Naive B cell (primary cell): ENCODE results near the gene KDM1B. TPM values are rescaled to one million over a fixed set of nuclear protein-coding genes. Genes with fewer than 3 reads are reported as not detected.
A peak's percentile ranks its signal among the peaks of the same experiment; 100 is the strongest.

ENCODE experiments used
- ATAC-seq, 2 donors: fragments of 150-1000 bp; cut with Tn5 transposase; 2 replicates each; pipeline ENCODE4 v1.10.0; 2021; ENCODE audit warnings: low read depth in 2 of 2, mild to moderate bottlenecking in 2 of 2, moderate library complexity in 2 of 2
- DNase-seq: peaks from one replicate; pipeline ENCODE4 v3.0.0; 2022
- H3K27ac Mint-ChIP-seq, 6 donors: one replicate each; pipeline ENCODE4 v1.8.0; 2020 to 2022; ENCODE audit warnings: mild to moderate bottlenecking in 6 of 6, mixed read lengths in 6 of 6, moderate library complexity in 5 of 6, inconsistent platforms in 2 of 6
- H3K27me3 Mint-ChIP-seq, 3 donors: one replicate each; pipeline ENCODE4 v1.8.0; 2021 to 2022; ENCODE audit warnings: mixed read lengths in 3 of 3, mild to moderate bottlenecking in 1 of 3
- H3K36me3 Mint-ChIP-seq, 2 donors: one replicate each; pipeline ENCODE4 v1.8.0; 2020 to 2022; ENCODE audit warnings: mixed read lengths in 2 of 2, inconsistent platforms in 1 of 2, mild to moderate bottlenecking in 1 of 2
- H3K4me1 Mint-ChIP-seq, 3 donors: one replicate each; pipeline ENCODE4 v1.8.0; 2020 to 2022; ENCODE audit warnings: mixed read lengths in 3 of 3, inconsistent platforms in 1 of 3, mild to moderate bottlenecking in 1 of 3, moderate library complexity in 1 of 3
- H3K4me3 Mint-ChIP-seq, 8 donors: one replicate each; pipeline ENCODE4 v1.8.0; 2020 to 2022; ENCODE audit warnings: mild to moderate bottlenecking in 8 of 8, mixed read lengths in 8 of 8, moderate library complexity in 8 of 8, inconsistent platforms in 2 of 8
- H3K9me3 Mint-ChIP-seq, 7 donors: one replicate each; pipeline ENCODE4 v1.8.0; 2020 to 2022; ENCODE audit warnings: mixed read lengths in 7 of 7, mild to moderate bottlenecking in 5 of 7, inconsistent platforms in 2 of 7, moderate library complexity in 1 of 7
- polyA plus RNA-seq, 6 donors: library from polyadenylated mRNA; unstranded; fragments of 300-500 nt; fragmentation: Illumina TruSeq; gene quantifications; one replicate each; pipeline ENCODE4 v1.2.3, GENCODE V29; 2021; ENCODE audit warnings: low read depth in 6 of 6

KDM1B gene, protein sequence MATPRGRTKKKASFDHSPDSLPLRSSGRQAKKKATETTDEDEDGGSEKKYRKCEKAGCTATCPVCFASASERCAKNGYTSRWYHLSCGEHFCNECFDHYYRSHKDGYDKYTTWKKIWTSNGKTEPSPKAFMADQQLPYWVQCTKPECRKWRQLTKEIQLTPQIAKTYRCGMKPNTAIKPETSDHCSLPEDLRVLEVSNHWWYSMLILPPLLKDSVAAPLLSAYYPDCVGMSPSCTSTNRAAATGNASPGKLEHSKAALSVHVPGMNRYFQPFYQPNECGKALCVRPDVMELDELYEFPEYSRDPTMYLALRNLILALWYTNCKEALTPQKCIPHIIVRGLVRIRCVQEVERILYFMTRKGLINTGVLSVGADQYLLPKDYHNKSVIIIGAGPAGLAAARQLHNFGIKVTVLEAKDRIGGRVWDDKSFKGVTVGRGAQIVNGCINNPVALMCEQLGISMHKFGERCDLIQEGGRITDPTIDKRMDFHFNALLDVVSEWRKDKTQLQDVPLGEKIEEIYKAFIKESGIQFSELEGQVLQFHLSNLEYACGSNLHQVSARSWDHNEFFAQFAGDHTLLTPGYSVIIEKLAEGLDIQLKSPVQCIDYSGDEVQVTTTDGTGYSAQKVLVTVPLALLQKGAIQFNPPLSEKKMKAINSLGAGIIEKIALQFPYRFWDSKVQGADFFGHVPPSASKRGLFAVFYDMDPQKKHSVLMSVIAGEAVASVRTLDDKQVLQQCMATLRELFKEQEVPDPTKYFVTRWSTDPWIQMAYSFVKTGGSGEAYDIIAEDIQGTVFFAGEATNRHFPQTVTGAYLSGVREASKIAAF
- 10 to 100 TPM in 1 of 6 donors, 1 to 10 TPM in 5; 2.5 to 11.3 (median 6.3) TPM for polyA plus RNA-seq

DNA sequence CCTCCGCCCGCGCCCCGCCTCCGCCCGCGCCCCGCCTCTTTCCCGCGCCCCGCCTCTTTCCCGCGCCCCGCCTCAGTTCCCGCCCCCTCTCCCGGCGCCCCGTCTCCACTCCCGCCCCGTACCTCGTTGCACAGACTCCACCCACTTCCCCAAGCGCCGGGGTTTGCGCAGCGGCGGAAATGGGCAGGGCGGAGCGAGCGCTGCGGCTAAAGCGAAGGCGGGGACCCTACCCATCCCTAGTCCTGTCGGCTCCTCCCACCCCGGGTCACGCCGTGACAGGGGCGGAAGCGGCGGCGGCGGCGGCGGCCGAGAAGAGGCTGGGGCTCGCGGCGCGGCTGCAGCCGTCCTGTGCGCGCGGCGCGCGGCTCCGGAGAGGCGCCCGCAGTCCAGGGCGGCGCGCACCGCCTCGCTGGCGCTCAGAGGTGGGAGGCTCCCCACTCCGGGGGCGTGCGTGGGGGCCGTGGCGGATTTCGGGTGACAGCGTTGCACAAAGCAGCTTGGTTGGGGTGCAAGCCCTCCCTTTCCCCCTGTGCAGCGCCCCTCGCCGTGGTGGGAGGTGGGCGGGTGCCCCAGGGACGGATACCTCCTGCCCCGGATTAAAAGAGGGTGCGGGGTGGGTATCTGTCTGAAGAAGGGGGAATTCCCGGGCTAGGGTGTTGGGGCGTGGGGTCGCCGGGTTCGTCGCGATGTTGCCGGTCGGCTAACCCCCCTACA lies at the start of gene KDM1B:
TSS of gene KDM1B (plus strand) at position 273 of the 714 bp plus-strand sequence. CDS start 4,474 bp downstream, outside the sequence.
- Mint-ChIP-seq H3K4me1 (peaks cover 14 to 35% (median 25%) of the 10 kb centered on the region in 3 donors), H3K27me3 (no peaks in the 10 kb centered on the region), H3K4me3 (peak within 1 kb of the TSS; percentile 95 to 99 (median 99)), H3K36me3 (peaks cover 8 to 14% of the 10 kb centered on the region in 2 donors), H3K27ac (peak within 1 kb of the TSS; percentile 93 to 99 (median 98)), H3K9me3 (peaks cover 0 to 4% (median 0%) of the 10 kb centered on the region in 7 donors)
- ATAC-seq (peak; percentile 80 to 81), DNase-seq (peak; percentile 99)

DNA sequence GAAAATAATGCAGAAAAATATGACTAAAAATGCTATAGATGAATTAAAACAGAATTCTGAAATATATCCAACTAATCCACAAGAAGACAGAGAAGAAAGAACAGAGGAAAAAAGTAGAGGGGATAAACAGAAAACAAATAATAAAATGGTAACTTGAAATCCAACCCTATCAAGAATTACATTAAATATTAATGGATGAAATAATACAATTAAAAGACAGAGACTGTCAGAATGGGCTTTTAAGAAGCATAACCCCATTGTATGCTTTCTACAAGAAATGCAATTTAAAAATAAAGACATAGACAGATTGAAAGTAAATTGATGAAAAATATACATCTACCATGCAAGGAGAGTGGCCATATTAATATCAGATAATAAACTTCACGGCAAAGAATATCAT lies 48.2 kb upstream of the KDM1B start:
- H3K27ac Mint-ChIP-seq: no peak overlapping the region
- H3K9me3 Mint-ChIP-seq: peaks cover 4 to 30% (median 23%) of the 10 kb centered on the region in 7 donors
- H3K36me3 Mint-ChIP-seq: peaks cover 5 to 18% of the 10 kb centered on the region in 2 donors
- DNase-seq (no peak), ATAC-seq (no peak)
- no peak overlapping the region for H3K4me3 Mint-ChIP-seq
- H3K4me1 Mint-ChIP-seq: no peaks in the 10 kb centered on the region
- peaks cover 0 to 4% (median 0%) of the 10 kb centered on the region in 3 donors for H3K27me3 Mint-ChIP-seq

DNA sequence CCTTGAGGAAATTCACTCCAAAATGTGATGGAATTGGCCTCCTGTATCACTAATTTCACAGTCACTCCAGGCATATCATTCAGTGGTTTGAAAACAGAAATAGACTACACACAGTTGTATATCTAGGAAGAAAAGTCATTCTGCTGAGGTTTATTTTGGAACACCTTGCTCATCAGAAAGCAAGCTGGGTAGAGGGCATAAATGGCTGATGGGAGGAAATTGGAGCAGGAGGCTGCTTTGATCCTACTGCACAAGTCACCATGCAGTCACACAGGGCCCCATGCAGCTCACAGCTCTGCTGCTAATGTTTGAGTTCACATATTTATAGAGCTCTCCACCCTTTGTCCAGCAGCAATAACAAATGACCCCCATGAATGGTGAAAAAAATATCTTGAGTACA lies 45.1 kb upstream of the KDM1B start:
- DNase-seq (no peak), ATAC-seq (no peak)
- Mint-ChIP-seq H3K27me3 (no peaks in the 10 kb centered on the region), H3K4me1 (no peaks in the 10 kb centered on the region), H3K27ac (no peak overlapping the region), H3K4me3 (peak overlapping the region in 1 of 8 donors; percentile 17), H3K36me3 (peaks cover 5 to 18% of the 10 kb centered on the region in 2 donors), H3K9me3 (peaks cover 4 to 24% (median 22%) of the 10 kb centered on the region in 7 donors)

DNA sequence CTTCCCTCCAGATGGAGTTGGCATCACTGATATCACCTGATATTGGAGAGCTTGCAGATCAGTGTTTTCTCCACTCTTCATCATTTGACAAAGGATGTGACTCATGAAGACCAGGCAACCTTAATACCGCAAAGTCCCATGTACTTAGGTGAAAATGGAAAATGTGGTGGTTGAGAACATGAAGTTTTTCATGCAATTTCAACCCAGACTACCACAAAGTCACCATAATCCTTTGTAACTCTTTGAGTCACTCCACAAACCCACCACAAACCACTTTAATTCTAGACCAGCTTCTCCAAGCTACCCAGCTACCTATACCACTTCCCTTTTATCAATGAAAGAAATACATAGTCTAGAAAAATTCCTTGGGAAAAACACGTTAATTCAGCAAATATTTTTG lies 39.9 kb upstream of the KDM1B start:
- Mint-ChIP-seq H3K27me3 (no peaks in the 10 kb centered on the region), H3K36me3 (no peaks in the 10 kb centered on the region), H3K4me3 (no peak overlapping the region), H3K27ac (no peak overlapping the region), H3K4me1 (no peaks in the 10 kb centered on the region), H3K9me3 (peaks cover 0 to 4% (median 0%) of the 10 kb centered on the region in 7 donors)
- DNase-seq (no peak), ATAC-seq (no peak)

DNA sequence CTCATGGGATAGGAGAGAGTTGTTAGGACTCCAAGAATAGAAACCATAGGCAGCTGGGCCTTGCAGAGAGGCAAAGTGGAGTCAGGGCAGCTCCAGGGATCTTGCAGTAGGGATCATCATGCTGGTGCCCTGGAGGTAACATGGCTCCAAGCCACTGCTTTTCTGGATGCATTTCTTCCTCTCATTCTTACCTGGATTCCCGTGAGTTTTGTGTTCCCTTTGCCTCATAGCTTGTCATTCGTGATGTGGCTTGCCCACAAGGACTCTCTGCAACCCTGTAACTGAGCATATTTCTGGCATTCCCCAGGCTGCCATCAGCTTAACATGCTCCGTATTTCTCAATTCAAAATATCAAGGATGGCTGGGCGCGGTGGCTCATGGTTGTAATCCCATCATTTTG lies 38.1 kb upstream of the KDM1B start:
- Mint-ChIP-seq H3K36me3 (no peaks in the 10 kb centered on the region), H3K27me3 (no peaks in the 10 kb centered on the region), H3K4me3 (no peak overlapping the region), H3K27ac (peak overlapping the region in 2 of 6 donors; percentile 30 to 75), H3K4me1 (peaks cover 0 to 11% (median 0%) of the 10 kb centered on the region in 3 donors), H3K9me3 (peaks cover 0 to 4% (median 0%) of the 10 kb centered on the region in 7 donors)
- no peak for ATAC-seq
- no peak for DNase-seq

DNA sequence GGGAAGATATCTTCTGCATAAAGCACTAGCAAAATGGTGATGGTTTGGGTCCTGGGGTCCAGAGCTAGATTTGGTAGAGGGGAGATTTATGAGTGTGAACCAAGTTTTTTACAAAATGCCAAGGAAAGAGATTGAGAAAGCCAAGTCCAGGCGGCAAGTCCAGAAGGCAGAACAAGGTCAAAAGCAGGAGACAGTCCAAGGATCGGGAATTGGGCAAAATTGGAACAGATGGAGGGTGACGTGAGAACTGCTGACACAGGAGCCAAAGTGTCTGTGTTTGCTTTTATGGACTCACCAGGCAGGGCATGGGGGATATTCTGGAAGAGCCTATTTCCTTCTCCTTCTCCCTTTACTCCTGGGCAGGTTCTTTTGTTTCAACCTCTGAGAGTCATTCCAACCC lies 36.9 kb upstream of the KDM1B start:
- peaks cover 0 to 5% (median 0%) of the 10 kb centered on the region in 7 donors for H3K9me3 Mint-ChIP-seq
- H3K36me3 Mint-ChIP-seq: no peaks in the 10 kb centered on the region
- peak overlapping the region in 2 of 8 donors; percentile 57 to 58 for H3K4me3 Mint-ChIP-seq
- ATAC-seq (no peak), DNase-seq (no peak)
- H3K4me1 Mint-ChIP-seq: peaks cover 8 to 18% (median 9%) of the 10 kb centered on the region in 3 donors
- H3K27ac Mint-ChIP-seq: peak overlapping the region in 2 of 6 donors; percentile 10 to 63
- H3K27me3 Mint-ChIP-seq: peaks cover 0 to 5% (median 0%) of the 10 kb centered on the region in 3 donors

DNA sequence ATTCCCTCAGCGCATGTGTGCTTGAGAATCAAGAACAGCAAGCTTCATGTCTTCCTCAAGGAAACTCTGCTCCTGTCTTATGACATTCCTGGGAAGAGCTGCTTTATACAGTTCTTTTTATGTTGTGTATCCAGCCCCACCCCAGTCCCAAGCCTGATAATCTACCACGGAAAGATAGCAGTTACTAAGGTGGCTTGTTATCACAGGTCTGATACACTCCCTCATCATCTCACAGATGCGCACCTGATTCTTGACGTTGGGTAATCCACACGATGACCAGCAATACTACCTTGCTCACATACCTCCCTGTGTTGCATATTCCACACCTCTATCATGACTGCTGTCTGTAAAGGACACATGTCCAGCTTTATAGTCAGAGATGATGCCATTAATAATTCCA lies 36.0 kb upstream of the KDM1B start:
- H3K9me3 Mint-ChIP-seq: peaks cover 0 to 5% (median 0%) of the 10 kb centered on the region in 7 donors
- no peak for ATAC-seq

DNA sequence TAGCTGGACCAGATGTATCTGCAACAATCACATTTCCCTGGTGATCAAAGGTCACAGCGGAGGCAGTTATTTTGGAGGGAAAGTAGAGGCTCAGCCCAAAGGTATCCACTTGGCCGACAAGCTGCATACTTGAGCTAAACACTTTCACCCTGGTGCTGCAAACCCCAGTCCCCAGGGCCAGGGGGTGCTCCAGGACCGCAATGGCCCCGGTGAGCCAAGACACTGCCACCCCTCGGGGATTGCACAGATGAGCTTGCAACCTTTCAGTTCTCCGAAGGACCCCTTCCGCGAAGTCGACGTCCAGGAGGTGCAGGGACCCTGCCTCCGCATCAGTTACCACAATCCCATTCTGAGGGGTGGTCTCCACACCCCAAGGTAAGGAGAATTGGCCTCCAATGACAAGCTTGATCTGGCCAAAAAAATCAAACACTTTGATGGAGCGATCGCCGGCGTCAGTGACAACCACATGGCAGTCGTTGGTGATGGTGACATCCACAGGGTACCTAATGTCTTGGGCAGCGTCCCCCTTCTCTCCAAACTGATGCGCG lies 33.6 kb upstream of the KDM1B start:
- Mint-ChIP-seq H3K4me3 (peak overlapping the region; percentile 74 to 94 (median 86)), H3K4me1 (peaks cover 8 to 18% (median 9%) of the 10 kb centered on the region in 3 donors), H3K27me3 (peaks cover 0 to 5% (median 3%) of the 10 kb centered on the region in 3 donors), H3K27ac (peak overlapping the region in 3 of 6 donors; percentile 51 to 83 (median 78)), H3K36me3 (no peaks in the 10 kb centered on the region), H3K9me3 (peaks cover 0 to 5% (median 0%) of the 10 kb centered on the region in 7 donors)
- no peak for DNase-seq
- ATAC-seq: no peak

More for the DNA sequence above, 36.0 kb upstream of the KDM1B start:
- Mint-ChIP-seq H3K27me3 (peaks cover 0 to 5% (median 0%) of the 10 kb centered on the region in 3 donors), H3K4me1 (peaks cover 8 to 18% (median 9%) of the 10 kb centered on the region in 3 donors), H3K36me3 (no peaks in the 10 kb centered on the region), H3K4me3 (no peak overlapping the region), H3K27ac (peak overlapping the region in 1 of 6 donors; percentile 71)
- no peak for DNase-seq

DNA sequence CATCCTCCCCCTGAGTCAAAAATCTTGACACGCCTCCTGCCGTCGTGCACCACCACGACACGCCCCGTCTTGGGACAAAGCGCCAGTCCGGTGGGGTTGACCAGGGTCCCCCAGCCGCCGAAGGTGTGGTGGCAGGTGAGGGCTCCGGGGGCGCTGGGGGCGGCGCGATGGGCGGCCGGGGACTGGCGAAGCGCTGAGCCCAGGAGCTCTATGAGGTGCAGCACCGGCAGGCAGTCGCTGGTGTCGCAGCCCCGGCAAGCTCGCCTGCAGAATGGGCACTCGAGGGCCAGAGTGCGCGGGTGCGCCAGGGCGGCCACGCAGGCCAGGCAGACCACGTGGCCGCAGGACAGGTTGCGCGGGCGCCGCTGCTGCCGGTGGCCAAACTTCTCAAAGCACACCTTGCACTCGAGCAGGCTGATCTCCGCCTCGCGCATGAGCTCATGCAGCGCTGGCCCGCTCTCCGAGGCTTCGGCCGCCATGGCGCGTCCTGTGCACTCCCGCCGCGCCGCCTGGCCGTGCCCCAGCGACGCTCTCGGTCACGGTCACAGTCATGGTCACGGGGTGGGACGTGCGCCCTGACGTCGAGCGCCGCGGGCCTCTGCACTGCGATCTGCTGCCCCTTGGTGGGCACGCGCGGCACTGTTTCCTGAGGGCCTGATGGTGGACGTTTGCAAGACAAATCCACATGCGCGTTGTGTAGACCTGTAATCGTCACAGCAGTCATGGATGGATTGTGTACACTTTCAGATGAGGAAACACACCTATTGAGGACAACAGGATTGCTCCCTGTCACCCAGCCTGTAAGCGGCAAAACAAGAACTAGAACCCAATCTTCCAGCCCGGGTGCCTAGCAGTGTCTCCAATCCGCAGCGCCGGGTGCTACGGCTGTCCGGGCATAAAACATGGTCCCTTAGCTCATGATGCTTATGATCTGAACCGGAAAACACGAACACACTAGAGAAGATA lies 32.8 kb upstream of the KDM1B start, which contains the start of gene NHLRC1:
TSS of gene NHLRC1 (minus strand) at position 550 of the 966 bp plus-strand sequence. CDS start at position 479, 71 bp downstream.
- peaks cover 0 to 4% (median 0%) of the 10 kb centered on the region in 7 donors for H3K9me3 Mint-ChIP-seq

DNA sequence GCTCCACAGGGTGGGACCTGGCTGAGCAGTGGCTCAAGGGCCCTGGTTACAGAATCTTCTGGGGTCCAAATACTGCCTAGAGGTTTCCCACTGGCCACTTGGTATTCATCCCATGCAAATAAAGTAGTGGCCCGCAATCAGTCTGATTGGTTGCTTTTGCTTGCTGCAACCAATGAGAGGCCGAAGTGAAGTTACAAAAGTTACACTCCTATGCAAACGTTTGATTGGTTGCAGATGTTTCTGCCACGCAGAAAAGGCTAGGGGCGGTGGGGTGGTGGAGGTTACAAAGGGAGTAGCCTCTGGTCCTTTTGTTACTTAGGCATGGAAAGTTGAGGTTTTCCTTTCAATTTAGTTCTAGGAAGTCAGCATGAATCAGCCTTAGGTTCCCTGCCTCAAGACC lies 29.1 kb upstream of the KDM1B start:
- Mint-ChIP-seq H3K27me3 (peaks cover 0 to 5% (median 3%) of the 10 kb centered on the region in 3 donors), H3K36me3 (peaks cover 0 to 4% of the 10 kb centered on the region in 2 donors), H3K4me3 (no peak overlapping the region), H3K27ac (no peak overlapping the region), H3K4me1 (peaks cover 8 to 14% (median 9%) of the 10 kb centered on the region in 3 donors), H3K9me3 (peaks cover 0 to 3% (median 0%) of the 10 kb centered on the region in 7 donors)
- no peak for DNase-seq
- no peak for ATAC-seq

More for the DNA sequence above, 32.8 kb upstream of the KDM1B start, which contains the start of gene NHLRC1:
- Mint-ChIP-seq H3K4me3 (peak within 1 kb of the TSS; percentile 82 to 94 (median 90)), H3K27me3 (peaks cover 0 to 5% (median 3%) of the 10 kb centered on the region in 3 donors), H3K36me3 (no peaks in the 10 kb centered on the region), H3K27ac (peak within 1 kb of the TSS; percentile 56 to 96 (median 88)), H3K4me1 (peaks cover 8 to 18% (median 9%) of the 10 kb centered on the region in 3 donors)
- ATAC-seq (peak; percentile 96 to 98), DNase-seq (peak; percentile 77)

DNA sequence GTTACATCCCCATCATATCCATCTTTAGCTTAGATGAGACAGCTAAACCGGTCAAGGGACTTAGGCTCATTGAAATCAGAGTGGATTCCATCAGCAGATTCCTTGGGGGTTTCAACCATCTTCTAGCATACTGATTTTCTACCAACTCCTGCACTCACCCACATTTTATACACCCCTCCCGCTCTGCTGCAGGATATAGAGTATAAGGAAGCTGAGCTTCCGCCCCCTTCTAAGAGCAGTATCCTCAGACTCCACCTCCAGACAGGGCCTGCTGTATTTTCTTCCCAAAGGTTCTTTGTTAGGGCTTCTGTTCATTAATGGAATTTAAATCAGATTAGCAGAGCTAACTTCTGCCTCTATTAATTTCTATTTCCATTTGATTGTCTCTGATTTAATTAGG lies 22.9 kb upstream of the KDM1B start:
- H3K4me3 Mint-ChIP-seq: no peak overlapping the region
- no peaks in the 10 kb centered on the region for H3K4me1 Mint-ChIP-seq
- DNase-seq: no peak
- H3K27ac Mint-ChIP-seq: peak overlapping the region in 1 of 6 donors; percentile 63
- no peak for ATAC-seq
- H3K9me3 Mint-ChIP-seq: no peaks in the 10 kb centered on the region
- H3K27me3 Mint-ChIP-seq: no peaks in the 10 kb centered on the region
- H3K36me3 Mint-ChIP-seq: peaks cover 8 to 22% of the 10 kb centered on the region in 2 donors
